Peyer's patch (tissue), 4 donors: ENCODE measurements around the gene SPG11.

Experiments used
- POLR2A ChIP-seq, 2 donors: fragments of 450-650 bp; IDR thresholded peaks; one replicate each; pipeline ENCODE4 v1.5.1; 2017; ENCODE audit warnings: antibody characterized with exemption in 2 of 2, mild to moderate bottlenecking in 2 of 2, moderate library complexity in 2 of 2
- TF ChIP-seq, protein P1 (sequence below), 6 experiments: fragments of 450-650 bp in 4 of 6; fragments of 200-600 bp in 2 of 6; sonication (generic) in 1 of 6; IDR thresholded peaks; one replicate each; pipeline ENCODE4 v1.5.1; 2017 to 2019; ENCODE audit warnings: antibody characterized with exemption in 6 of 6, mild to moderate bottlenecking in 3 of 6, moderate library complexity in 1 of 6

- TF ChIP-seq POLR2A (IDR thresholded peaks at IDR 0.05), result no peak
- TF ChIP-seq, protein P1, sequence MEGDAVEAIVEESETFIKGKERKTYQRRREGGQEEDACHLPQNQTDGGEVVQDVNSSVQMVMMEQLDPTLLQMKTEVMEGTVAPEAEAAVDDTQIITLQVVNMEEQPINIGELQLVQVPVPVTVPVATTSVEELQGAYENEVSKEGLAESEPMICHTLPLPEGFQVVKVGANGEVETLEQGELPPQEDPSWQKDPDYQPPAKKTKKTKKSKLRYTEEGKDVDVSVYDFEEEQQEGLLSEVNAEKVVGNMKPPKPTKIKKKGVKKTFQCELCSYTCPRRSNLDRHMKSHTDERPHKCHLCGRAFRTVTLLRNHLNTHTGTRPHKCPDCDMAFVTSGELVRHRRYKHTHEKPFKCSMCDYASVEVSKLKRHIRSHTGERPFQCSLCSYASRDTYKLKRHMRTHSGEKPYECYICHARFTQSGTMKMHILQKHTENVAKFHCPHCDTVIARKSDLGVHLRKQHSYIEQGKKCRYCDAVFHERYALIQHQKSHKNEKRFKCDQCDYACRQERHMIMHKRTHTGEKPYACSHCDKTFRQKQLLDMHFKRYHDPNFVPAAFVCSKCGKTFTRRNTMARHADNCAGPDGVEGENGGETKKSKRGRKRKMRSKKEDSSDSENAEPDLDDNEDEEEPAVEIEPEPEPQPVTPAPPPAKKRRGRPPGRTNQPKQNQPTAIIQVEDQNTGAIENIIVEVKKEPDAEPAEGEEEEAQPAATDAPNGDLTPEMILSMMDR (IDR thresholded peaks at IDR 0.05), result no peak
Measured at GRCh38 chr15:44598066-44598465, 65.4 kb downstream of the SPG11 start.
